Sigmoid colon (tissue), 4 donors: ENCODE data around the gene SMAD1.

Experiments
- POLR2A ChIP-seq, 2 donors: fragments of 450-650 bp; IDR thresholded peaks; one replicate each; pipeline ENCODE4 v1.6.1; 2016; ENCODE audit warnings: antibody characterized with exemption in 2 of 2, mild to moderate bottlenecking in 2 of 2, moderate library complexity in 2 of 2
- POLR2AphosphoS5 ChIP-seq, 4 donors: sonication (generic); formaldehyde crosslinking; IDR thresholded peaks; one replicate each; pipeline ENCODE4 v1.6.1; 2017; ENCODE audit warnings: antibody characterized with exemption in 4 of 4

GRCh38 chr4:145436796-145437195 lies 44.9 kb upstream of the SMAD1 start:
- TF ChIP-seq POLR2A (IDR thresholded peaks at IDR 0.05) (no peak), POLR2AphosphoS5 (IDR thresholded peaks at IDR 0.05) (no peak)
